AG09309 (cell line): ENCODE results near the gene NCSTN.

ENCODE experiments used
- DNase-seq: peaks from one replicate; pipeline ENCODE4 v3.0.0-alpha.2; 2010; ENCODE audit warnings: low read depth
- H3K4me3 ChIP-seq: 2 replicates; pipeline ENCODE4 v1.5.1; 2011; ENCODE audit warnings: mild to moderate bottlenecking, low read depth, low read length, moderate library complexity; ENCODE audit not compliant: control insufficient read depth
- TF ChIP-seq, protein P1 (sequence below): IDR thresholded peaks from 2 replicates; pipeline ENCODE4 v1.5.1; 2011; ENCODE audit warnings: mild to moderate bottlenecking, low read depth, low read length, inconsistent platforms; ENCODE audit not compliant: insufficient read depth, control insufficient read depth; ENCODE audit errors: missing control alignments

NCSTN gene

DNA sequence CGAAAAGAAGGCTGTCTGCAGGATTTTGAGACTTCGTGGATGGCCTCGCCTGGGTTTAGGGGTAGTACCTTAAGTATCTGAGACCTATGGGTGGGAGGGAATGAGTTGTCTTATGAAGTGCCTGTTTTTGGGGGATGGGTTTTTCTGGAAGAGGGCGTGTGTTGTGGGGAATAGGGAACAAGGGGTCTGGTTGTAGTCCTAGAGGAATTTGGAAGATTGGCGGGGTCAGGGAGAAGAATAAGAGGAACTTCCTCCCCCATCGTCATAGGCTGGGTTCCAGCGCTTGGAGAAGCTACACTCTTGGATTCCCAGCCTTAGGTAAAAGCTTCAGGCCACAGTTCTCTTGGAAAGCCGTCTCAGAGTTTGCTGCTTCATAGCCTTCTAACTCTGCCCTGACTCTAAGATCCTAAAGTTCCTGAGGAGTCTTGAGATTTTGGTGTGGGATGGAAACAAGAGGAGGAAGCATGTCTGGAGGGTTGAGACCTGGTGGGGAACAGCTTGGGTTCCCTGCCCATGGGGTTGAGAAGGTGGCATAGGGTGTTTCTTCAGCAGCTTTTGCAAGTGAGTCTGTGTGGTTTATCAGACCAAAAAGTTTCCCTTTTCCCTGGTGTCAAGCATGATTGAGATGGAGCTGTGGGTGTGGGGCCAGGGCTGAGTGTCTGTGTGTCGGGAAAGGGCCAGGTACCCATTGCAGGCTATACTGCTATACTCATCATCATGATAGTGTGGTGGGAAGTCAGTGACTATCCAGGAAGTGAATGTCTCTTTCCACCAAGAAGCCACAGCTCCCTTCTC lies 59.0 kb downstream of the NCSTN start:
- no peak for DNase-seq
- TF ChIP-seq, protein P1, sequence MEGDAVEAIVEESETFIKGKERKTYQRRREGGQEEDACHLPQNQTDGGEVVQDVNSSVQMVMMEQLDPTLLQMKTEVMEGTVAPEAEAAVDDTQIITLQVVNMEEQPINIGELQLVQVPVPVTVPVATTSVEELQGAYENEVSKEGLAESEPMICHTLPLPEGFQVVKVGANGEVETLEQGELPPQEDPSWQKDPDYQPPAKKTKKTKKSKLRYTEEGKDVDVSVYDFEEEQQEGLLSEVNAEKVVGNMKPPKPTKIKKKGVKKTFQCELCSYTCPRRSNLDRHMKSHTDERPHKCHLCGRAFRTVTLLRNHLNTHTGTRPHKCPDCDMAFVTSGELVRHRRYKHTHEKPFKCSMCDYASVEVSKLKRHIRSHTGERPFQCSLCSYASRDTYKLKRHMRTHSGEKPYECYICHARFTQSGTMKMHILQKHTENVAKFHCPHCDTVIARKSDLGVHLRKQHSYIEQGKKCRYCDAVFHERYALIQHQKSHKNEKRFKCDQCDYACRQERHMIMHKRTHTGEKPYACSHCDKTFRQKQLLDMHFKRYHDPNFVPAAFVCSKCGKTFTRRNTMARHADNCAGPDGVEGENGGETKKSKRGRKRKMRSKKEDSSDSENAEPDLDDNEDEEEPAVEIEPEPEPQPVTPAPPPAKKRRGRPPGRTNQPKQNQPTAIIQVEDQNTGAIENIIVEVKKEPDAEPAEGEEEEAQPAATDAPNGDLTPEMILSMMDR: no peak
- H3K4me3 ChIP-seq: no peak overlapping the region

DNA sequence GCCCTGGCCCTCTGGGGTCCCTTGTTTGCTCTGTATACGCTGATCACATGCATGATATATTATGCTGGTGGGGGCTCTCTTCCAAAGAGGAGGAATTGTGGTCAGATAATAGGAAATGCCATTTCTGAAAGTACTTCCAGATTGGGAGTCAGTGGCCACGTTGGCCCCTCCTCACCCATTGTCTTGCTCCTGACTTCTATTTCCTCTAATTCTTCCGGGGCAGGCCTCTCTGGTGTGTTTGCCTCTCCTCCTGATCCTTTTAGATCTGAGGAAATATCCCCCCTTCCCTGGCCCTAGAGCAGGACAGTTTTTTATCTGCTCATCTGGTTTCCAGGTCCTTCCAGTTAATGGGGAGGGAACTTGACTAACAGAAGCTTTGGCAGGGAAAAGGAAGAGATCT lies 60.1 kb downstream of the NCSTN start:
- no peak overlapping the region for H3K4me3 ChIP-seq
- TF ChIP-seq, protein P1: no peak
- no peak for DNase-seq

DNA sequence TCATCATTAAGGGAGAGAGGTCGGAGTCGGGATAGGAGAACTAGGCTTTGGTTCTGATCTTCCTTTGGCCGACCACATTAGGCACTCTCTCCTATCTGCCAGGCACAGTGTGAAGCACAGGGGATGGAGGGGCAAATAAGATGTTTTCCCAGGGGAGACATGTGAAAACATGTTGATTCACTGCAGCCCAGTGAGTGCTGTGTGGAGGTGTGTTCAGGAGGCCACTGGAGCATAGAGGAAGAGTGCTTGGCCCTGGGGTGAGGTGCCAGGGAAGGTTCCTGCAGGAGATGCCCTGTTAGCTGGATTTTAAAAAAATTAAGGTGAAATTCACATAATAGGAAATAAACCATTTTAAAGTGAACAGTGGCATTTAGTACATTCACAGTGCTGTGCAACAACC lies 60.9 kb downstream of the NCSTN start:
- no peak overlapping the region for H3K4me3 ChIP-seq
- TF ChIP-seq, protein P1: no peak
- no peak for DNase-seq

DNA sequence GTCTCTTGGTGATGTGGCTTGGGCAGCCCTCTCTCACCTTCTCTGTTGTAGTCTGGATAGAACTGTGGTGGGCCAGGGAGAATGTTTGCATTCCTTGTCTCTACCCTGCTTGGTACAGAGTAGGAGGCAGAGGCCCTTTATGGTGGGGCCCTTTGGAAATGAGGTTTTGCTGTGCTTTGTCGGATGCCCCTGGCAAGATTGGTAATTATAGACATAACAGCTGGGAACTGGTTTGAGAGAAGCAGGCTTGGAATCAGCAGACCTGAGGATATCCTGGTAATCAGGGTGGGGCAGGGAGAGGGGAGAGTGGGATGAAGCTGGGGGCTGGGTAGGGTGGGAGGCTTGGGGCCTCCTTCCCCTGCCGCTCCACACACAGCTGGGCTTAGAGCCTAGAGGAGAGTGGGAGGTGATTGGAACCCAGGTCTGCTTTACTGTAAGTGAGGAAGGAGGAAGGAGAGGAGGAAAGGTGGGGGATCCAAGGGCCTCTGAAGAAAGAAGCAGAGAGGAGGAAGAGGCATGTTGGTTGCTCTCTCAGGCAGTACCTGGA lies 62.2 kb downstream of the NCSTN start:
- TF ChIP-seq, protein P1: no peak
- DNase-seq: no peak
- no peak overlapping the region for H3K4me3 ChIP-seq

DNA sequence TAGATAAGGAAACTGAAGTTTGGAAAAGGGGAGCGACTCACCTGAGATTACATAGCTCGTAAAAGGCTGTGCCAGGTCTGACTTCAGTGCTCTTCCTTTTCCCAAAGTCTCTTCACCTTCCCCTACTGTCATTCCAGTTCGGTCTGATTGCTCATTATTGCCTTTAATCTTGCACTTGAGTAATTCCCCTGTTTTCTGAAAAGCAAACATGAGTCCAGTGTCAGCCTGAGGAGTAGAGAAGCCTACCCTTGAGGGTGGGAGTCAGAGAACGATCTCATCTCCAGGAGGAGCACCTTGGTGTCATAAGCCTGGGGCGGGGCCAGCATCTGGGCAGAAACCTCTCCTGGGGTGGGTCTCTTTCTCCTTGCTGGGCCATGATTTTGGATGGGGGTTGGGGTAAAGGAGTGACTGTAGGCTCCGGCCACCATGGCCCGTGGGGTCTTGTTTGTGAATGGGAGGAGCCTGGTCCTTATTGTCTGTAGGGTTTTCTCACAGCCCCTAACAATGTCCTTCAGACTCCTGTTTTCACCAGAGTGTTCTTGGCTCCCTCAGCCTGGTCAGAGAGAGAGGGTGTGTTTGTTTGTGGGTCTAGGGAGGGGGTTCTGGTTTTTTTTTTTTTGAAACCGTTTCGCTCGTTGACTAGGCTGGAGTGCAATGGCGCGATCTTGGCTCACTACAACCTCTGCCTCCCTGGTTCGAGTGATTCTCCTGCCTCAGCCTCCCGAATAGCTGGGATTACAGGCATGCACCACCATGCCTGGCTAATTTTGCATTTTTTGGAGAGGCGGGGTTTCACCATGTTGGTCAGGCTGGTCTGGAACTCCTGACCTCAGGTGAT lies 63.2 kb downstream of the NCSTN start:
- H3K4me3 ChIP-seq: no peak overlapping the region
- no peak for DNase-seq
- TF ChIP-seq, protein P1: no peak

DNA sequence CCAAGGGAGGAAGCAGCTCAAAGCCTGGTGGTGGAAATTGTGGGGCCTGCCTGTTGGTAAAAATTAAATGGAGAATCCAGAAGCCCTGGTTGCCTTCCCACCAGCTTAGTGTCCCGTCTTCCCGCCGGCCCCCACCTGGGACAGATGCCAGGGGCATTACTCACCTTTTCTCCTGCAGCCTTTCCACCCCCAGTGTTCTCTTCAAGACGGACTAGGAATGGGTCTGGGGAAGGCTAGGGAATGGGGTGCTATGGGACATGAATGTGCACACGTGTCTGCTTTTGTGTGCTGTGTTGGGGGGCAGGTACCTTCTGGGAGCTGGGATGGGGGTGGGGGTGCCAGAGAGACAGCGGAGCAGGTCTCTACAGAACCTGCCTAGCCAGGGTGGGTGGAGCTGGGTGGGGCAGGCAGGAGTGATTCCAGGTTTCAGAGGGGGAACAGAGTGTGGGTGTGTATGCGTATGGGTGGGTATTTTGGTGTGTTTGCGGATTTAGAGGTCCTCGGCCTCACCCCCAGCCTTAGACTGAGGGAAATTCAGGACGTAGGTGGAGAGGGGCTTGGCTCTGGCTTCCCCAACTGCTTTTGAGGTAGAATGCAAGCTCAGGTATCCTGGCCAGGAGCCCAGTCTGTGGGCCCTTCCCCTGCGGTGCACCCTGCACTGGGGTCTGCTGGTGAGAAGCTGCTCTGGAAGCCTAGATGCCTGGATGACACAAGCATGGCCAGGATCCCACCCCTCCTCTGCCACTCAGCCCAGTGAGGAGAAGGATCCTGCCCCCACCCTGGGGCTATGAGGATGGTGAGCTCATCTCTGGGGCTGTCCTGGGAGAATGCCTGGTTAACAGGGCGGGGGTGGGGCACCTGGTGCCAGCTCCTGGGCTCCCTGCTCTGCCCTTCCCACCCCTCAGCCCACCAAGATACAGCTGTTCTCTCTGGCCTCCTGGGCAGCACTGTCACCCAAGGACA lies 64.9 kb downstream of the NCSTN start:
- TF ChIP-seq, protein P1: no peak
- DNase-seq: no peak

More for the DNA sequence above, 64.9 kb downstream of the NCSTN start:
- H3K4me3 ChIP-seq: no peak overlapping the region
